M059J (cell line): ENCODE measurements around the gene SORCS2. TPM values are rescaled to one million over a fixed set of nuclear protein-coding genes. Genes with fewer than 3 reads are reported as not detected.

Experiments
- DNase-seq: peaks from one replicate; pipeline ENCODE4 v3.0.0-alpha.2; 2012; ENCODE audit warnings: low read depth
- total RNA-seq: library from RNA; depleted of rRNA; stranded (reverse); fragments of >200 nt; shearing (Covaris generic); gene quantifications from 2 replicates; pipeline ENCODE4 v1.2.3, GENCODE V29; 2014

The SORCS2 gene
- total RNA-seq, 1 experiment from 2014 or later = 0.02 TPM

DNA sequence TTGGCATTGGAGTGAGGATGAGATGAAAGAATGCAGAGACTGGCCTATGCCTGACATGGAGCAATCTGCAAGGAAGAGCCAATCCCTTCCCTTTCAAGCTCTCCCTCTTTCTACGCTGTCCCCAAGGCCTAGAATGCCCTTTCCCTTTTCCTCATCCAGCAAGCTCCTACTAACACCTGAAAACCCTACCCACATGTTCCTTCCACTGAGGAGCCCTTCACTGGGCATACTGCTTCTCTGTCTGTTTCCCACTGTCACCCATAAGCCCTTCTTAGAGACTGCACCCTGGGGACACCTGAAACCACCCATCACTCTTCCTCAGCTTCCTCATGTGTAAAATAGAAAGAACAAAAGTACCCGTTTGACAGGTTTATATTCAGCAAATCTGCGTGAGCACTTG, 492.0 kb downstream of the SORCS2 start:
- DNase-seq = no peak

- no peak for DNase-seq
Measured at GRCh38 chr4:7686070-7686870, 493.9 kb downstream of the SORCS2 start.

GRCh38 chr4:7687006-7687405, 494.7 kb downstream of the SORCS2 start:
- no peak for DNase-seq

- no peak for DNase-seq
Measured at GRCh38 chr4:7687796-7688195, 495.5 kb downstream of the SORCS2 start.

DNA sequence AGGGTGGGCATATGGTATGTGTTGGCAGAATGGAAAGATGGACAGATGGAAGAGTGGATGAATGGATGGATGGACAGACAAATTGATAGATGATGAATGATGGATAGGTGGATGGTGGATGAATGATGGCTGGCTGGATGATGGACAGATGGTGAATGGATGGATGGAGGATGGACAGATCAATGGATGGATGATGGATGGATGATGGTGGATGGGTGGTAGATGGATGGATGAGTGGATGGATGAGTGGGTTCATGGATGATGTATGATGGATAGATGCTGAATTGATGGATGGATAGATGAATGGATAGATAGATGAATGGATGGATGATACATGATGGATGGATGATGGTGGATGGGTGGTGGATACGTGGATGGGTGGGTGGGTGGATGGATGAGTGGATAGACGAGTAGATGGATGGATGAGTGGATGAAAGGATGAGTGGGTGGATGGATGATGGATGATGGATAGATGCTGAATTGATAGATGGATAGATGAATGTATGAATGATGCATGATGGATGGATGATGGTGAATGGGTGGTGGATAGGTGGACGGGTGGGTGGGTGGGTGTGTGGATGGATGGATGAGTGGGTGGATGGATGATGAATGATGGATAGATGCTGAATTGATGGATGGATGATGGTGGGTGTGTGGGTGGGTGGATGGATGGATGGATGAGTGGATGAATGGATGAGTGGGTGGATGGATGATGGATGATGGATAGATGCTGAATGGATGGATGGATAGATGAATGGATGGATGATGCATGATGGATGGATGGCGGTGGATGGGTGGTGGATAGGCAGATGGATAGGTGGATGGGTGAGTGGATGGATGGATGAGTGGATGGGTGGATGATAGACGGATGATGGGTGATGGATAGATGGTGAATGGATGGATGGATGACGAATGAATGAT, 497.7 kb downstream of the SORCS2 start:
- DNase-seq = no peak

- no peak for DNase-seq
Measured at GRCh38 chr4:7691061-7691460, 498.7 kb downstream of the SORCS2 start.

DNA sequence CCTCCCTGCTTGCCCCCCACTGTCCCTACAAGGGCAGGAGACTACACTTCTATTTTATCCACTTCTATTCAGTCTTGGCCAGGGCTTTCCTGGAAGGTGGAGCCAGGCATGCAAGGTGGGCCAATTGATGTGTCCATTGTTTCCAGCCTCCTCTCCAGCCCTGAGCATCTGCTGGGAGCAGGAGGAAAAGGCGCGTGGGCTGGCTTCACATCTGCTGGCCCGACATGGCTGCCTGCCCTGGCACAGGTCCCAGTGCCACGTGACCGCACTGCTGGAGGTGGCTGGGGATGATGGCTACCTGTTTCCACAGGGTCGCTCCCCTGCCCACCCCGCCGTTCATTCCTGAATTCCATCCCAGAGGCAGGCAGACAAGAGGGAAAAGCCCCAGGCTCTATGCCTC, 499.6 kb downstream of the SORCS2 start:
- no peak for DNase-seq

GRCh38 chr4:7692451-7693236, 500.3 kb downstream of the SORCS2 start:
- DNase-seq = no peak

DNA sequence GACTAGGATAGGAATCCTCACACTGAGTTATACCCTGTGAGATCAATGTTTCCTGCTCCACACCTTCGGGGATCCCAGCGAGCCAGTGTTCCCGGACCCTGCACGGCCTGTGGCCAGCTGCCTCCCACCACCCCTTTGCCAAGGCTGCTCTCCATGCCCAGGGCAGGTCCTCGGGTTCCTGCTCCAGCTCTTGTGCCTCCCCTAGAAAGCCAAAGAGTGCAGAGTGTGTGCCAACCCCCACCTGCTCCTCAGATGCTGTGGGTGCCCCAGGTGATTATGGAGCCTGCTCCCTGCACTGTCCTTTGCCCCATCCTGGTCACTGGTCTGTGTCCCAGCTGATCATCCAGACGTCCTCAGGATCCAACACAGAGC, 500.9 kb downstream of the SORCS2 start:
- DNase-seq = no peak

DNA sequence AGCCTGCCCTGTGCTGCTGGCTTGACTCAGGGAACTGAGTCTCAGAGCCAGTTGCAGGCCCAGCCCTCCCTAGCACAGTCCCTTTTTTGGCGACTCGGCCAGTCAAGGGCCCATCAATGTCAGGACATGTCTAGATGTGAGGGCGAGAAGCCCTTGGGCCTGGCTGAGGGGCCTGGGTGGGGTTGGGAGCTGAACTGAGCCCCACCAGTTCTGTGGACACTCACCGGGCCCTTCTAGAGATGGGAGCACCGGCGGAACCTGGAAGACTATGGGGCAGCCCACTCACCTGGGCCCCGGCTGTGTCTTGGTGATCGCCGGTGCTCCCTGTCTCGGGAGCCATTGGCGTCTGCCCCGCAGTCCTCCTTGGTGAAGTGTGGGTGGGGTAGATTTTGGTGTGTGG, 501.4 kb downstream of the SORCS2 start:
- DNase-seq = no peak

- no peak for DNase-seq
Measured at GRCh38 chr4:7694324-7694723, 502.0 kb downstream of the SORCS2 start.

- DNase-seq = no peak
Measured at GRCh38 chr4:7697343-7697742, 505.0 kb downstream of the SORCS2 start.

DNA sequence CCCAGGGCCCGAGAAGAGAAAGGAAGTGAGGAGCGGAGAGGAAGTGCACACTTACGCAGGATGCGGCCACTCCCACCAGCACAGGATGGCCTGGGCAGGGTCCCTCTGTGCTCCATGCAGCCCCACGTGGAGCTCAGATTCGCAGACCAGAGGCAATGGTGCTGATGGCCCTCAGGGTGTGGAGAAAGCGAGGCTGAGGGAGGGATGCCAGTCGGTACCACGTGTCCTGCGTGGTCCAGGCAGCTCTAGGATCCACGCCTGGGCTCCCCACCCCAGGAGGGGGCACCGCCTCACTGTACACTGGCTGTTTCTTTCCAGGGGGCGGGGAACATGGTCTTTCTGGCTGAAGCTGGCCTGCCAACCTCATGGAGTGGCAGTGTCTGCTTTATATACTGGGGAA, 505.5 kb downstream of the SORCS2 start:
- DNase-seq = no peak

GRCh38 chr4:7698584-7698983, 506.2 kb downstream of the SORCS2 start:
- peak; percentile 42 for DNase-seq

DNA sequence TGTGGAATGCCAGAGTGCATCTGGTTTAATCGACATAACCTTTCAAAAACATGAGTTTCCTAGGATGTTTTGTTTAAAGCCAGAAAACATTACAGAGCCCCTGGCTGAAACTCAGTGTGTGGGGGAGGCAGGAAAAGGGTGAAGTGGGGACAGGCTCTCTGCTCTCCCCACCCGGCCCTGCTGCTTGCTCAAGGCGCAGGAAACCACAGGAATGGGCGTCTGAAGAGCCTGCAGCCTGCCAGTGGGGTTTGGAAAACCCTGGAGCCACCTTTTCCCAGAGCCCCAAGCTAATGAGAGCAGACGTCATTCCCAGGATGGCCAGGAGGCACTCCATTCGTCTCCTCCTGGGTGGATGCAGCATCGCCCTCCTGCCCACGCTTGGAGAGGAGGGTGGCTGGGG, 506.7 kb downstream of the SORCS2 start:
- peak; percentile 79 for DNase-seq

- DNase-seq = no peak
Measured at GRCh38 chr4:7699825-7700224, 507.5 kb downstream of the SORCS2 start.

DNA sequence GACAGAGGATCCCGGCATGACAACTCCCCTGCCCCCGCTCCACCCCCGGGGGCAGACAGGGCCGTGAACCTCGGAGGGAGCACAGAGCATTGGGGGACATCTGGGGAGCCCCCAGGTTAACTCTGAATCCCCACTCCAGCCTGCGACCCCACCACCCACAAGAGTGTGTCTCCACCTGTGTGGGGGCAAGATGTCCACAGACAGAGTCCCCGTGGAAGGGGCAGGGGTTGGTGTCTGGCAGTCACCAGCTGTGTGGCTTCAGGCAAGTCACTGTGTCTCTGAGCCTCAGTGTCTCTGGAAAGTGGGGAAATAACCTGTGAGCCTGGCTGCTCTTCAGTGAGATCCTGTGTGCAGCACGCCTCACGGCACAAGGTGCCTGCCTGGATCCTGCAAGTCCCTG, 508.3 kb downstream of the SORCS2 start:
- DNase-seq = no peak

DNA sequence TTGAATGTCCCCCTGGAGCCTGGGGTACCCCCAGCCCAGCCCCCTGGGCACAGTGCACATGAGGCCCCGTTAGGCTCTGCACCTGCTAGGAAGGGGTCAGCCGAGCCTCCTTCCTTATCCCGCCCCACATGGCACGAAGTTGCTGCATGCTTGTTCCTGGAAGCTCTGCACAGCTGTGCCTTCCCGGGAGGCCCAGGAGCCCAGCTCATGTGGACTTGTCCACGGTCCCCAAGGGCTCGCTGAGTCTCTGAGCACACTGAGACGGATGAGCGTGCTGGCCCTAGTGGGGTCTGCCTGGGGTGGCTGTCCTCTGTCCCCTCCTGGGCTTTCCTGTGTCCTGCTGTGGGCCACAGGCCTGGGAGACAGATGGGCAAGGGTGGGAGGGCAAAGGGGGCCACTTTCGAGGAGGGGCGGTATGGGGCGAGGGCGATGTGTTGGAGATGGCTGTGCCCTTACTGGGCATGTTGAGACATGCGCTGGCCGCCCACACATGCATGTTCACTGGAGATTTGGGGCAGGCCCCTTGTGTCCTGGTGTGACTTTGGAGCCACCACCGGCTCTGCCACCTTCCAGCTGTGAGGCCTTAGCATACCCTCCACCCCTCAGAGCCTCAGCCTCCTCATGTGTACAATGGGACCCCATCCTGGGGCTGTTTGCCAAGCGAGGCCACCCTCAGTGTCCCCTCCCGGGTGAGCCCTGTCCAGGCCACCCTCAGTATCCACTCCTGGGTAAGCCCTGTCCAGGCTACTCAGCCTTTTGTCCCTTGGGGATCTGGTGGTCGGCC, 509.7 kb downstream of the SORCS2 start:
- no peak for DNase-seq

DNA sequence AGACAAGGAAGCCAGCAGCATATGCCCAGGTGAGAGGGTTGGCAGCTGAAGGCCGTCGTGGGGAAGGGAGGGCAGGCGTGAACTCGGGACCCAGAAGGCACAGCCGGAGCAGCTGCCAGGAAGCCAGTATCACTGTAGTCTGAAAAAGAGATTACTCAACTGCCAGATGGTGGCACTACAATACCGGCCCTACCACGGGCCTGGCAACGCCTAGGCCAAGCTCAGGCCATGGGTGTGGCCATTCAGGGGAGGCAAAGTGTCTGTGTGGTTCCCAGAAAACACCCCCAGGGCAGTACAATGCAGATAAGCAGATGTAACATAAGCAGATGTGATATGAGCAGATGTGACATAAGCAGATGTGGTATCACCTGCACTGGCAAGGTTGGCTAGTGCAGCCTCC, 511.4 kb downstream of the SORCS2 start:
- no peak for DNase-seq

GRCh38 chr4:7704091-7704490, 511.8 kb downstream of the SORCS2 start:
- DNase-seq = no peak

GRCh38 chr4:7704625-7705024, 512.3 kb downstream of the SORCS2 start:
- no peak for DNase-seq
